SK-N-SH treated with all-trans-retinoic acid at 6 μM for 48 hours (cell line): ENCODE data around the gene TNFSF13B.

Source experiments
- ATAC-seq: fragments of 200-7000 bp; cut with Tn5 transposase; 3 replicates; pipeline ENCODE4 v1.9.1; 2020; ENCODE audit warnings: mild to moderate bottlenecking, moderate library complexity
- ARNTL ChIP-seq: fragments of 450-650 bp; formaldehyde crosslinking; IDR thresholded peaks from 2 replicates; pipeline ENCODE4 v1.5.0; 2020; ENCODE audit warnings: low read depth, mild to moderate bottlenecking, moderate library complexity, borderline replicate concordance
- BACH2 ChIP-seq: fragments of 250-450 bp; sonication (Bioruptor Pico); IDR thresholded peaks from 2 replicates; pipeline ENCODE4 v1.9.0; 2021; ENCODE audit warnings: mild to moderate bottlenecking, borderline replicate concordance
- CSDC2 ChIP-seq: fragments of 250-450 bp; sonication (Bioruptor Pico); IDR thresholded peaks from 2 replicates; pipeline ENCODE4 v1.5.0; 2020; ENCODE audit warnings: mild to moderate bottlenecking, moderate library complexity
- ESRRG ChIP-seq: fragments of 250-450 bp; sonication (Bioruptor Pico); IDR thresholded peaks from 2 replicates; pipeline ENCODE4 v1.6.1; 2021; ENCODE audit warnings: mild to moderate bottlenecking
- GLIS3 ChIP-seq: fragments of 250-450 bp; sonication (Bioruptor Pico); IDR thresholded peaks from 2 replicates; pipeline ENCODE4 v1.5.0; 2020; ENCODE audit warnings: mild to moderate bottlenecking, moderate library complexity
- ISL1 ChIP-seq: fragments of 250-450 bp; sonication (Bioruptor Pico); IDR thresholded peaks from 2 replicates; pipeline ENCODE4 v2.1.2; 2022; ENCODE audit warnings: mild to moderate bottlenecking, moderate library complexity
- OSR1 ChIP-seq: fragments of 250-450 bp; sonication (Bioruptor Pico); IDR thresholded peaks from 2 replicates; pipeline ENCODE4 v1.8.0; 2022; ENCODE audit warnings: moderate library complexity, mild to moderate bottlenecking, inconsistent platforms
- RARB ChIP-seq: fragments of 250-450 bp; sonication (Bioruptor Pico); IDR thresholded peaks from 2 replicates; pipeline ENCODE4 v1.8.0; 2021; ENCODE audit warnings: mild to moderate bottlenecking, moderate library complexity
- ZC3H10 ChIP-seq: fragments of 250-450 bp; sonication (Bioruptor Pico); IDR thresholded peaks from 2 replicates; pipeline ENCODE4 v1.5.1; 2021; ENCODE audit warnings: mild to moderate bottlenecking, moderate library complexity
- ZNF565 ChIP-seq: fragments of 450-650 bp; formaldehyde crosslinking; conservative IDR thresholded peaks from 2 replicates; pipeline ENCODE4 v1.5.0; 2020; ENCODE audit warnings: low read depth, mild to moderate bottlenecking, moderate library complexity
- ZNF8 ChIP-seq: fragments of 450-650 bp; formaldehyde crosslinking; IDR thresholded peaks from 2 replicates; pipeline ENCODE4 v1.5.0; 2020; ENCODE audit warnings: mild to moderate bottlenecking, moderate library complexity
- TF ChIP-seq, protein P1 (sequence below): fragments of 250-450 bp; sonication (Bioruptor Pico); IDR thresholded peaks from 2 replicates; pipeline ENCODE4 v1.5.1; 2020; ENCODE audit warnings: low read depth, mild to moderate bottlenecking, moderate library complexity
- TF ChIP-seq, protein P2 (sequence below): fragments of 250-450 bp; sonication (Bioruptor Pico); IDR thresholded peaks from 2 replicates; pipeline ENCODE4 v1.5.0; 2020; ENCODE audit warnings: mild to moderate bottlenecking, moderate library complexity
- TF ChIP-seq, protein P3 (sequence below): fragments of 250-450 bp; sonication (Bioruptor Pico); IDR thresholded peaks from 2 replicates; pipeline ENCODE4 v1.5.1; 2021; ENCODE audit warnings: mild to moderate bottlenecking, moderate library complexity
- TF ChIP-seq, protein P4 (sequence below): fragments of 250-450 bp; sonication (Bioruptor Pico); IDR thresholded peaks from 2 replicates; pipeline ENCODE4 v1.8.0; 2021; ENCODE audit warnings: low read depth, mild to moderate bottlenecking, moderate library complexity, borderline replicate concordance
- TF ChIP-seq, protein P5 (sequence below): fragments of 250-450 bp; sonication (Bioruptor Pico); IDR thresholded peaks from 2 replicates; pipeline ENCODE4 v1.8.0; 2020; ENCODE audit warnings: mild to moderate bottlenecking, moderate library complexity, borderline replicate concordance

Gene TNFSF13B

DNA sequence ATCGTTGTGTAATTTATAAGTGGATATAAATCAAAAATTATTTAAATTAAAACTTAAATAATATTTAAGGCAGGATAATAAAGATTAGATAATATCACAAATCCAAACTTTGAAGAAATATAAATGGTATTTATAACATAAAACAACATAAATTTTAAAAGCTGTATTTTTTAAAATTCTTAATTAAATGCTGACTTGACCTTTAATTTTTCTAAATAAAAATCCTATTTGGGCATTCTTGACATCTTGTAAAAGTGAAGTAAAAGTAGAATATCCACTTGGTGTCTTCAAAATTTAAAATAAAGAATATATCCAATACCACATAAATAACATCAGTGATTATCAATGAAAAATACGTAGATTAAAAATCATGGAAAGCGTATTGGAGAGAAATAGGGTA, 87.7 kb downstream of the TNFSF13B start:
- no peak for ATAC-seq
- TF ChIP-seq CSDC2 (no peak), ISL1 (CRISPR knock-in tag) (no peak), ZC3H10 (CRISPR knock-in tag) (no peak), RARB (CRISPR knock-in tag) (no peak), ZNF8 (CRISPR knock-in tag) (no peak), OSR1 (no peak), BACH2 (CRISPR knock-in tag) (no peak), ESRRG (no peak), ARNTL (CRISPR knock-in tag) (no peak), ZNF565 (CRISPR knock-in tag) (no peak), GLIS3 (CRISPR knock-in tag) (no peak)
- TF ChIP-seq, protein P1, sequence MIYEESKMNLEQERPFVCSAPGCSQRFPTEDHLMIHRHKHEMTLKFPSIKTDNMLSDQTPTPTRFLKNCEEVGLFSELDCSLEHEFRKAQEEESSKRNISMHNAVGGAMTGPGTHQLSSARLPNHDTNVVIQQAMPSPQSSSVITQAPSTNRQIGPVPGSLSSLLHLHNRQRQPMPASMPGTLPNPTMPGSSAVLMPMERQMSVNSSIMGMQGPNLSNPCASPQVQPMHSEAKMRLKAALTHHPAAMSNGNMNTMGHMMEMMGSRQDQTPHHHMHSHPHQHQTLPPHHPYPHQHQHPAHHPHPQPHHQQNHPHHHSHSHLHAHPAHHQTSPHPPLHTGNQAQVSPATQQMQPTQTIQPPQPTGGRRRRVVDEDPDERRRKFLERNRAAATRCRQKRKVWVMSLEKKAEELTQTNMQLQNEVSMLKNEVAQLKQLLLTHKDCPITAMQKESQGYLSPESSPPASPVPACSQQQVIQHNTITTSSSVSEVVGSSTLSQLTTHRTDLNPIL (CRISPR knock-in tag): no peak
- TF ChIP-seq, protein P2, sequence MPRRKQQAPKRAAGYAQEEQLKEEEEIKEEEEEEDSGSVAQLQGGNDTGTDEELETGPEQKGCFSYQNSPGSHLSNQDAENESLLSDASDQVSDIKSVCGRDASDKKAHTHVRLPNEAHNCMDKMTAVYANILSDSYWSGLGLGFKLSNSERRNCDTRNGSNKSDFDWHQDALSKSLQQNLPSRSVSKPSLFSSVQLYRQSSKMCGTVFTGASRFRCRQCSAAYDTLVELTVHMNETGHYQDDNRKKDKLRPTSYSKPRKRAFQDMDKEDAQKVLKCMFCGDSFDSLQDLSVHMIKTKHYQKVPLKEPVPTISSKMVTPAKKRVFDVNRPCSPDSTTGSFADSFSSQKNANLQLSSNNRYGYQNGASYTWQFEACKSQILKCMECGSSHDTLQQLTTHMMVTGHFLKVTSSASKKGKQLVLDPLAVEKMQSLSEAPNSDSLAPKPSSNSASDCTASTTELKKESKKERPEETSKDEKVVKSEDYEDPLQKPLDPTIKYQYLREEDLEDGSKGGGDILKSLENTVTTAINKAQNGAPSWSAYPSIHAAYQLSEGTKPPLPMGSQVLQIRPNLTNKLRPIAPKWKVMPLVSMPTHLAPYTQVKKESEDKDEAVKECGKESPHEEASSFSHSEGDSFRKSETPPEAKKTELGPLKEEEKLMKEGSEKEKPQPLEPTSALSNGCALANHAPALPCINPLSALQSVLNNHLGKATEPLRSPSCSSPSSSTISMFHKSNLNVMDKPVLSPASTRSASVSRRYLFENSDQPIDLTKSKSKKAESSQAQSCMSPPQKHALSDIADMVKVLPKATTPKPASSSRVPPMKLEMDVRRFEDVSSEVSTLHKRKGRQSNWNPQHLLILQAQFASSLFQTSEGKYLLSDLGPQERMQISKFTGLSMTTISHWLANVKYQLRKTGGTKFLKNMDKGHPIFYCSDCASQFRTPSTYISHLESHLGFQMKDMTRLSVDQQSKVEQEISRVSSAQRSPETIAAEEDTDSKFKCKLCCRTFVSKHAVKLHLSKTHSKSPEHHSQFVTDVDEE (CRISPR knock-in tag): no peak
- TF ChIP-seq, protein P3, sequence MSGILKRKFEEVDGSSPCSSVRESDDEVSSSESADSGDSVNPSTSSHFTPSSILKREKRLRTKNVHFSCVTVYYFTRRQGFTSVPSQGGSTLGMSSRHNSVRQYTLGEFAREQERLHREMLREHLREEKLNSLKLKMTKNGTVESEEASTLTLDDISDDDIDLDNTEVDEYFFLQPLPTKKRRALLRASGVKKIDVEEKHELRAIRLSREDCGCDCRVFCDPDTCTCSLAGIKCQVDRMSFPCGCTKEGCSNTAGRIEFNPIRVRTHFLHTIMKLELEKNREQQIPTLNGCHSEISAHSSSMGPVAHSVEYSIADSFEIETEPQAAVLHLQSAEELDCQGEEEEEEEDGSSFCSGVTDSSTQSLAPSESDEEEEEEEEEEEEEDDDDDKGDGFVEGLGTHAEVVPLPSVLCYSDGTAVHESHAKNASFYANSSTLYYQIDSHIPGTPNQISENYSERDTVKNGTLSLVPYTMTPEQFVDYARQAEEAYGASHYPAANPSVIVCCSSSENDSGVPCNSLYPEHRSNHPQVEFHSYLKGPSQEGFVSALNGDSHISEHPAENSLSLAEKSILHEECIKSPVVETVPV (CRISPR knock-in tag): no peak
- TF ChIP-seq, protein P4, sequence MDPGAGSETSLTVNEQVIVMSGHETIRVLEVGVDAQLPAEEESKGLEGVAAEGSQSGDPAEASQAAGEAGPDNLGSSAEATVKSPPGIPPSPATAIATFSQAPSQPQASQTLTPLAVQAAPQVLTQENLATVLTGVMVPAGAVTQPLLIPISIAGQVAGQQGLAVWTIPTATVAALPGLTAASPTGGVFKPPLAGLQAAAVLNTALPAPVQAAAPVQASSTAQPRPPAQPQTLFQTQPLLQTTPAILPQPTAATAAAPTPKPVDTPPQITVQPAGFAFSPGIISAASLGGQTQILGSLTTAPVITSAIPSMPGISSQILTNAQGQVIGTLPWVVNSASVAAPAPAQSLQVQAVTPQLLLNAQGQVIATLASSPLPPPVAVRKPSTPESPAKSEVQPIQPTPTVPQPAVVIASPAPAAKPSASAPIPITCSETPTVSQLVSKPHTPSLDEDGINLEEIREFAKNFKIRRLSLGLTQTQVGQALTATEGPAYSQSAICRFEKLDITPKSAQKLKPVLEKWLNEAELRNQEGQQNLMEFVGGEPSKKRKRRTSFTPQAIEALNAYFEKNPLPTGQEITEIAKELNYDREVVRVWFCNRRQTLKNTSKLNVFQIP (CRISPR knock-in tag): no peak
- TF ChIP-seq, protein P5, sequence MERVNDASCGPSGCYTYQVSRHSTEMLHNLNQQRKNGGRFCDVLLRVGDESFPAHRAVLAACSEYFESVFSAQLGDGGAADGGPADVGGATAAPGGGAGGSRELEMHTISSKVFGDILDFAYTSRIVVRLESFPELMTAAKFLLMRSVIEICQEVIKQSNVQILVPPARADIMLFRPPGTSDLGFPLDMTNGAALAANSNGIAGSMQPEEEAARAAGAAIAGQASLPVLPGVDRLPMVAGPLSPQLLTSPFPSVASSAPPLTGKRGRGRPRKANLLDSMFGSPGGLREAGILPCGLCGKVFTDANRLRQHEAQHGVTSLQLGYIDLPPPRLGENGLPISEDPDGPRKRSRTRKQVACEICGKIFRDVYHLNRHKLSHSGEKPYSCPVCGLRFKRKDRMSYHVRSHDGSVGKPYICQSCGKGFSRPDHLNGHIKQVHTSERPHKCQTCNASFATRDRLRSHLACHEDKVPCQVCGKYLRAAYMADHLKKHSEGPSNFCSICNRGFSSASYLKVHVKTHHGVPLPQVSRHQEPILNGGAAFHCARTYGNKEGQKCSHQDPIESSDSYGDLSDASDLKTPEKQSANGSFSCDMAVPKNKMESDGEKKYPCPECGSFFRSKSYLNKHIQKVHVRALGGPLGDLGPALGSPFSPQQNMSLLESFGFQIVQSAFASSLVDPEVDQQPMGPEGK (CRISPR knock-in tag): no peak
- TF ChIP-seq, all 23 proteins: peak for 0
